Measurements from ENCODE around the gene CDKN3.
"Not testable (repeated sequence)": the region's sequence is repeated elsewhere in the genome, so short reads cannot be mapped to it uniquely, and the experiment has no call there.

Gene CDKN3

DNA sequence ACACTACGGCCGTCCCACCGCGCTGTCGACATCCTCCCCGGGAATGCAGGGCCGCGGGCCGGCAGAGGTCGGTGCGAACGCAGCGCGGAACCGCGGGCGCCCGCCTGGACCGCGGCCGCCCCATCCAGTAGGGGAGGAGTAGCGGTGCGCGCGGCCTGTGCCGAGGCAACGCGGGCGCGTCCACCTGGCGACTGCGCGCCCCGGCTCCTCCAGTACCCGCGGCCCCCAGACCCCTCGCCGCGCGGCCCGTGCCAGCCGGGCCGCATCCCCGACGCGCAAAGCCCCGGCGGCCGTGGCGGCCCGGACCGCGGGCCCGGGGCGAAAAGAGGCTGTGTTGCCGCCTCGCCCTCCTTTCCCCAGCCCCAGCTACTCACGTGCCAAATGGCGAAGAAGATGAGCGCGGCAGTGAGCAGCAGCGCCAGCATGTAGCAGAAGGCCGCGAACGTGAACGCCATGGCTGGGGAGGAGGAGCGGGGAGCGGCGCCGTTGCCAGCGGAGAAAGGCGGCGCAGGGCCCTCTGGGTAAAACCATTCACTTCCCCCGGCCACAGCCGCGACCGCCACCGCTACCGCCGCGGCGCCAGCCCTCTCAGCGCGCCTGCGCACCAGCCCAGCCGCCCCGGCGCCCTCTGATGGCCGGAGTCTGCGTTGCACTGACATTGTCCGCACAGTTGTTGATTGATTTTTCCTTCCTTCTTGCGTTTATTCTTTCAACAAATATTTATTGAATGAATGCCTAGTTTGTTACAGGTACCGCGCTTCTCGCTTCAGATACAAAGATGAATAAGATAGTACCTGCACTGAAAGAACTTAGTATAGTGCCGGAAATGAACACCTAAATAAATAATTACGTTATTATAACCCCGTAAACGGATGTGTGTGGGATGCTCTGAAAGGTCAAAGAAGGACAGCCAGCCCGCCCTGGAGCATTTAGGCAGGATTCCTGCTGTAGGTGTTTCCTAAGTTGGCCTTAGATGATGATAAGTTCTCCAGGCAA is 44.4 kb downstream of the CDKN3 start, which contains the start of gene CNIH1:
TSS of gene CNIH1 (minus strand) at position 502 of the 996 bp plus-strand sequence. CDS start at position 455, 47 bp downstream.
- peak within 1 kb of the TSS; percentile 88 for H3K27ac ChIP-seq
- H3K36me3 ChIP-seq (ENCODE audit: insufficient read depth, low read length) = peaks cover 22% of the 10 kb centered on the region
- peak within 1 kb of the TSS; percentile 95 for H3K4me3 ChIP-seq
- no peaks in the 10 kb centered on the region for H3K9me3 ChIP-seq (ENCODE audit: low read depth, low read length)
- peak; percentile 13 for TF ChIP-seq FOXP2 (optimal IDR thresholded peaks at IDR 0.05; ENCODE audit: control extremely low read depth, extremely low read length, insufficient read depth)
- no peak for TF ChIP-seq EZH2 (IDR thresholded peaks at IDR 0.05)
- peak; percentile 92 for TF ChIP-seq POLR2AphosphoS5 (IDR thresholded peaks at IDR 0.05; ENCODE audit: borderline replicate concordance, low read depth, low read length)
- peak; percentile 63 for DNase-seq (ENCODE audit: low read depth, low spot score)
- peak within 1 kb of the TSS; percentile 94 for H3K9ac ChIP-seq (ENCODE audit: insufficient read length)

DNA sequence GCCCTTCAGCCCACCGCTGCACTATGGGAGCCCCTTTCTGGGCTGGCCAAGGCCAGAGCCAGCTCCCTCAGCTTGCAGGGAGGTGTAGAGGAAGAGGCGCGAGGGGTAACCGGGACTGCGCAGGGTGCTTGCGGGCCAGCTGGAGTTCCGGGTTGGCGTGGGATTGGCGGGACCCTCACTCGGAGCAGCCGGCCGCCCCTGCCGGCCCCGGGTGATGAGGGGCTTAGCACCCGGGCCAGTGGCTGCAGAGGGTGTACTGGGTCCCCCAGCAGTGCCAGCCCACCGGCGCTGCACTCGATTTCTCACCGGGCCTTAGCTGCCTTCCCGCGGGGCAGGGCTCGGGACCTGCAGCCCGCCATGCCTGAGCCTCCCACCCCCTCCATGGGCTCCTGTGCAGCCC is 46.2 kb downstream of the CDKN3 start:
- not testable (repeated sequence) for H3K27ac ChIP-seq; DNase-seq (ENCODE audit: low read depth, low spot score); H3K9ac ChIP-seq (ENCODE audit: insufficient read length); H3K9me3 ChIP-seq (ENCODE audit: low read depth, low read length); H3K4me3 ChIP-seq
- peaks cover 17% of the 10 kb centered on the region for H3K36me3 ChIP-seq (ENCODE audit: insufficient read depth, low read length)

DNA sequence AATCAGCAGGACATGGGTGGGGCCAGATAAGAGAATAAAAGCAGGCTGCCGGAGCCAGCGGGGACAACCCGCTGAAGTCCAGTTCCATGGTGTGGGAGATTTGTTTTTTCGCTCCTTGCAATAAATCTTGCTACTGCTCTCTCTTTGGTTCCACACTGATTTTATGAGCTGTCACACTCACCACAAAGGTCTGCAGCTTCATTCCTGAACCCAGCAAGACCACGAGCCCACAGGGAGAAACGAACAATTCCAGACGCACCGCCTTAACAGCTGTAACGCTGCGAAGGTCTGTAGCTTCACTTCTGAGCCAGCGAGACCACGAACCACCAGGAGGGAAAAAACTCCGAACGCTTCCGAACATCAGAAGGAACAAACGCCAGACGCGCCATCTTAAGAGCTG is 47.2 kb downstream of the CDKN3 start:
- Histone ChIP-seq H3K9ac (ENCODE audit: insufficient read length) (no peak overlapping the region), H3K4me3 (no peak overlapping the region), H3K27ac (no peak overlapping the region), H3K9me3 (ENCODE audit: low read depth, low read length) (no peaks in the 10 kb centered on the region), H3K36me3 (ENCODE audit: insufficient read depth, low read length) (peaks cover 9% of the 10 kb centered on the region)
- no peak for TF ChIP-seq EZH2 (IDR thresholded peaks at IDR 0.05)
- no peak for TF ChIP-seq FOXP2 (optimal IDR thresholded peaks at IDR 0.05; ENCODE audit: control extremely low read depth, extremely low read length, insufficient read depth)
- TF ChIP-seq POLR2AphosphoS5 (IDR thresholded peaks at IDR 0.05; ENCODE audit: borderline replicate concordance, low read depth, low read length) = no peak
- no peak for DNase-seq (ENCODE audit: low read depth, low spot score)

DNA sequence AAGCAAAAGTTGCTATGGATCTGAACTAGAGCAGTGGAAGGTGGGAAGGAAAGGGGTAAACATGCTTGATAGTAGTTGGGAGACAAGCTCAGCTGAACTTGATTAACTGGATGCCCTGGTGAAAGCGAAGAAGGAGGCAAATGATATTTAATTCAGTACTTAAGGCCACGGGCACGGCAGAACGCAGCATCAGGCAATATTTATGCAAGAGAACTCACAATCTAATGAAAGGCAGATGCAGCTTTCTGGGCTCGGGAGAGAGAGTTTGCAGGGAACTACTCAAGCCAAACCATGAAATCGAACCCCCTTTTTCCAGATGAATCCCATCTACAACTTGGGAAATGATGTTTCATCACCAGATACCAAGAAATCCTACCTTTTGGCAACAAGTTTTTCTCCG is 47.9 kb downstream of the CDKN3 start:
- Histone ChIP-seq H3K9me3 (ENCODE audit: low read depth, low read length) (no peaks in the 10 kb centered on the region), H3K27ac (0 out of 2 replicates have a peak overlapping the region, but pooled peaks have one; percentile 43)

GRCh38 chr14:54446161-54446693 is 49.4 kb downstream of the CDKN3 start:
- no peak overlapping the region for H3K9ac ChIP-seq (ENCODE audit: insufficient read length)
- TF ChIP-seq POLR2AphosphoS5 (IDR thresholded peaks at IDR 0.05; ENCODE audit: borderline replicate concordance, low read depth, low read length) (no peak), EZH2 (IDR thresholded peaks at IDR 0.05) (no peak), FOXP2 (optimal IDR thresholded peaks at IDR 0.05; ENCODE audit: control extremely low read depth, extremely low read length, insufficient read depth) (no peak)
- no peaks in the 10 kb centered on the region for H3K9me3 ChIP-seq (ENCODE audit: low read depth, low read length)
- no peak overlapping the region for H3K27ac ChIP-seq
- no peaks in the 10 kb centered on the region for H3K36me3 ChIP-seq (ENCODE audit: insufficient read depth, low read length)
- H3K4me3 ChIP-seq = no peak overlapping the region
- no peak for DNase-seq (ENCODE audit: low read depth, low spot score)

More for the DNA sequence above, 47.9 kb downstream of the CDKN3 start:
- DNase-seq (ENCODE audit: low read depth, low spot score) = no peak
- H3K9ac ChIP-seq (ENCODE audit: insufficient read length) = no peak overlapping the region
- TF ChIP-seq EZH2 (IDR thresholded peaks at IDR 0.05) = no peak
- no peak for TF ChIP-seq POLR2AphosphoS5 (IDR thresholded peaks at IDR 0.05; ENCODE audit: borderline replicate concordance, low read depth, low read length)
- no peak for TF ChIP-seq FOXP2 (optimal IDR thresholded peaks at IDR 0.05; ENCODE audit: control extremely low read depth, extremely low read length, insufficient read depth)
- H3K4me3 ChIP-seq = no peak overlapping the region
- H3K36me3 ChIP-seq (ENCODE audit: insufficient read depth, low read length) = peaks cover 2% of the 10 kb centered on the region; the same call in 1 of the 2 replicates

DNA sequence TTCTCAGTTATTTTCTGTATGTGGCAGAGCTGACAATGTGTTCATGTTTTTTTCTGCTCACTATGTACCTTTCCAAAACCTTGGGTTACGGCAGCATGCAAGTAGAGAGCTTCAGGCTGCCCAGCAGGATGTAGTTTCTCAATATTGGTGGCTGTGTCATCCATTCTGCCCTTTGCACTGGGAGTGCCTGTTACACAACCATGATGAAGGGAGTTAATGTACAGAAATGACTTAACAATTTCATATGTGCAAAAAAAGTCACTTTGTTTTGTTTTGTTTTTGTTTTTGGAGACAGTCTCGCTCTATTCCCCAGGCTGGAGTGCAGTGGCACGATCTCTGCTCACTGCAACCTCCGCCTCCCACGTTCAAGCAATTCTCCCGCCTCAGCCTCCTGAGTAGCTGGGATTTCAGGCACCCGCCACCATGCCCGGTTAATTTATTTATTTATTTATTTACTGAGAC is 50.5 kb downstream of the CDKN3 start:
- no peak for DNase-seq (ENCODE audit: low read depth, low spot score)
- no peak for TF ChIP-seq FOXP2 (optimal IDR thresholded peaks at IDR 0.05; ENCODE audit: control extremely low read depth, extremely low read length, insufficient read depth)
- no peak for TF ChIP-seq POLR2AphosphoS5 (IDR thresholded peaks at IDR 0.05; ENCODE audit: borderline replicate concordance, low read depth, low read length)
- no peak for TF ChIP-seq EZH2 (IDR thresholded peaks at IDR 0.05)
- Histone ChIP-seq H3K4me3 (no peak overlapping the region), H3K27ac (no peak overlapping the region), H3K9ac (ENCODE audit: insufficient read length) (no peak overlapping the region), H3K9me3 (ENCODE audit: low read depth, low read length) (no peaks in the 10 kb centered on the region), H3K36me3 (ENCODE audit: insufficient read depth, low read length) (no peaks in the 10 kb centered on the region)

- H3K4me3 ChIP-seq = no peak overlapping the region
- H3K27ac ChIP-seq = no peak overlapping the region
- no peaks in the 10 kb centered on the region for H3K9me3 ChIP-seq (ENCODE audit: low read depth, low read length)
- no peak overlapping the region for H3K9ac ChIP-seq (ENCODE audit: insufficient read length)
- DNase-seq (ENCODE audit: low read depth, low spot score) = no peak
- no peaks in the 10 kb centered on the region for H3K36me3 ChIP-seq (ENCODE audit: insufficient read depth, low read length)
- no peak for TF ChIP-seq FOXP2 (optimal IDR thresholded peaks at IDR 0.05; ENCODE audit: control extremely low read depth, extremely low read length, insufficient read depth)
- no peak for TF ChIP-seq POLR2AphosphoS5 (IDR thresholded peaks at IDR 0.05; ENCODE audit: borderline replicate concordance, low read depth, low read length)
- no peak for TF ChIP-seq EZH2 (IDR thresholded peaks at IDR 0.05)
These were observed 53.7 kb downstream of the CDKN3 start for GRCh38 chr14:54450535-54450934.

DNA sequence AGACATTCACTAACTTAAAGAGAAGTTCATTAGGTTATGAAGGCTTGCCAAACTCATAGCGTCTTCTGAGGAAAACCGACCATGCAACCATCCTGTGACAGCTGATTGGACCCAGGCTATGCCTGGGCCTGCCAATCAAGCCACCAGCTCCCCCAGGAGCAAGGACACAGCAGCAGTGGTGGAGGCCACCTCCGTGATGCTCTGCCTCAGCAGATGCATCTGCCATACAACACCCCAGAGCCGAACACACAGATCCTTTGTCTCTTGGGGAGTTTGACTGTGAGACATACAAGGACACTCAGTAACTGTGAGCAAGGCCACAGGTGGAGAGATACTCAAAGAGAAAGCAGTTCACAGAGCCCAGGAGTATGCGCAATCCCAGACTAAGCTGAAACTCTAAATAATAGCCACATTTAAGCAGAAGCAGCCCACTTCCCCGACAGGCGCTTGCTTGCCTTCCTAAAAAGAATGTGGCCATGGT is 54.4 kb downstream of the CDKN3 start:
- H3K27ac ChIP-seq = no peak overlapping the region
- H3K9ac ChIP-seq (ENCODE audit: insufficient read length) = no peak overlapping the region

More for the DNA sequence above, 54.4 kb downstream of the CDKN3 start:
- TF ChIP-seq EZH2 (IDR thresholded peaks at IDR 0.05) (no peak), POLR2AphosphoS5 (IDR thresholded peaks at IDR 0.05; ENCODE audit: borderline replicate concordance, low read depth, low read length) (no peak), FOXP2 (optimal IDR thresholded peaks at IDR 0.05; ENCODE audit: control extremely low read depth, extremely low read length, insufficient read depth) (no peak)
- no peak overlapping the region for H3K4me3 ChIP-seq
- no peaks in the 10 kb centered on the region for H3K9me3 ChIP-seq (ENCODE audit: low read depth, low read length)
- DNase-seq (ENCODE audit: low read depth, low spot score) = no peak
- no peaks in the 10 kb centered on the region for H3K36me3 ChIP-seq (ENCODE audit: insufficient read depth, low read length)

All from SK-N-MC (cell line).